Lower leg skin (tissue), 4 donors: Measurements from ENCODE around the gene DISC1. TPM values are rescaled to one million over a fixed set of nuclear protein-coding genes. Genes with fewer than 3 reads are reported as not detected.

Experiments used
- DNase-seq, 2 donors: peaks; one replicate each; pipeline ENCODE4 v3.0.0-alpha.2; 2019; ENCODE audit warnings: low spot score in 2 of 2
- H3K4me3 ChIP-seq: fragments of 200-600 bp; sonication (generic); 2 replicates; pipeline ENCODE4 v1.5.1; 2017; ENCODE audit warnings: mild to moderate bottlenecking, low read depth; ENCODE audit not compliant: poor library complexity, severe bottlenecking
- POLR2A ChIP-seq, 2 donors: fragments of 450-650 bp; IDR thresholded peaks; one replicate each; pipeline ENCODE4 v1.6.1; 2016 to 2017; ENCODE audit warnings: antibody characterized with exemption in 2 of 2, mild to moderate bottlenecking in 1 of 2, moderate library complexity in 1 of 2
- WGBS, 2 donors: methylation state at CpG; one replicate each; pipeline ENCODE4 v1.1.5; 2018; 5-methylcytosine and 5-hydroxymethylcytosine counted together
- intact Hi-C: fragments of 100-400 bp; cut with DNase I; formaldehyde crosslinking; loops from one replicate; pipeline ENCODE4 v1.15.0; 2023; ENCODE audit warnings: low total_unique reads
- total RNA-seq, 4 donors: library from RNA; depleted of rRNA; stranded (reverse); fragments of >200 nt; gene quantifications; one replicate each; pipeline ENCODE4 v1.1.0, GENCODE V29; 2016
- TF ChIP-seq, protein P1 (sequence below), 3 donors: fragments of 450-650 bp; IDR thresholded peaks; one replicate each; pipeline ENCODE4 v1.5.1; 2016; ENCODE audit warnings: antibody characterized with exemption in 3 of 3, mild to moderate bottlenecking in 3 of 3, moderate library complexity in 2 of 3

DISC1 gene
- total RNA-seq, 4 donors from 2014 or later: 1.6 to 7.4 (median 3.5) TPM

DNA sequence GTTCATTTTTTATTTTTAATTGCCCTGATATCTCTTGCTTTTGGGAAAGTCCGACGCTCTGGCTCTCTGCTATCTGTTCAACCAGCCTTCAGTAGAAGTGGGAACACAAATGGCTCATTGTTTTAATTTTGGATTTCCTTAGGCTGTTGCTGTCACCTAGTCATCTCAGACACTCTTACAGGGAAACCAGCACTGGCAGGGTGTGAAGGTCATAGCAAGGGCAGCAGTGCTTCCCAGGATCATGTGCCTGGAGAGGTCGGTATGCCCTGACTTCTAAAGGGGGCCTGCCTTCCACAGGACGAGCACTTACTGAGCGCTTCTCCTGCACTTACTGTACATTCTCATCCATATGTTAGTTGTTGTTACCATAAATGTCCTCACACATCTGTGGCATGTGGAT lies 224.2 kb downstream of the DISC1 start:
- 80 to 92% methylated on average over 5 of the region's 5 CpGs for WGBS, 2 donors
- intact Hi-C loops: no loop called here
- DNase-seq: no peak
- H3K4me3 ChIP-seq: no peak overlapping the region
- TF ChIP-seq, protein P1, sequence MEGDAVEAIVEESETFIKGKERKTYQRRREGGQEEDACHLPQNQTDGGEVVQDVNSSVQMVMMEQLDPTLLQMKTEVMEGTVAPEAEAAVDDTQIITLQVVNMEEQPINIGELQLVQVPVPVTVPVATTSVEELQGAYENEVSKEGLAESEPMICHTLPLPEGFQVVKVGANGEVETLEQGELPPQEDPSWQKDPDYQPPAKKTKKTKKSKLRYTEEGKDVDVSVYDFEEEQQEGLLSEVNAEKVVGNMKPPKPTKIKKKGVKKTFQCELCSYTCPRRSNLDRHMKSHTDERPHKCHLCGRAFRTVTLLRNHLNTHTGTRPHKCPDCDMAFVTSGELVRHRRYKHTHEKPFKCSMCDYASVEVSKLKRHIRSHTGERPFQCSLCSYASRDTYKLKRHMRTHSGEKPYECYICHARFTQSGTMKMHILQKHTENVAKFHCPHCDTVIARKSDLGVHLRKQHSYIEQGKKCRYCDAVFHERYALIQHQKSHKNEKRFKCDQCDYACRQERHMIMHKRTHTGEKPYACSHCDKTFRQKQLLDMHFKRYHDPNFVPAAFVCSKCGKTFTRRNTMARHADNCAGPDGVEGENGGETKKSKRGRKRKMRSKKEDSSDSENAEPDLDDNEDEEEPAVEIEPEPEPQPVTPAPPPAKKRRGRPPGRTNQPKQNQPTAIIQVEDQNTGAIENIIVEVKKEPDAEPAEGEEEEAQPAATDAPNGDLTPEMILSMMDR (IDR thresholded peaks at IDR 0.05): no peak
- no peak for TF ChIP-seq POLR2A (IDR thresholded peaks at IDR 0.05)

DNA sequence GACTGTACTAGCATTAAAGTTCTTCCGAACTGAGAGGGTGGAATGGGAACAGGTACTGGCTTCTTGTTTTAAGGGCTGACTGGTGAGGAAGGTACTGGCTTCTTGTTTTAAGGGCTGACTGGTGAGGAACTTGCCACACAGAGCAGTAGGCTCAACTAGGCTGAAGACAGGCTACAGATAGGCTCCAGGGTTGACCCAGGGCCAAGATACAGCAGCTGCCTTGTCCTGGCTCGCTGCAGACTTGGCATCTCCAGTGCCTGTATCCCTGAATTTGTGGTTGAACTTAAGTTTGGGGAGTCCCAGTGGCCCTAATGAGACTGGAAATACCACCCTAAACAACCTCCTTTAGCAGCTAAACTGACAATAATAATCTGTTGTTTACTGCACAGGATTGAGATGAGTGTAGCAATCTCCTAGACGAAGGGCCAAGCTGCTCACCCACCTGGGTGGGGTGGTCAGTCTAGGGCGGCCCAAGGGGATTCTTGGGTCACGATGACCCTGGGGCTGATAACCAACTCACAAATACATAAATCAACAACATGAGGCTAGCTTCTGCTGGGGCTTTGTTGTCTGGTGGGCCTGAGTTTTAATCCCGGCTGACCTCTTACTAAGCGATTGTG lies 227.1 kb downstream of the DISC1 start:
- TF ChIP-seq, protein P1 (IDR thresholded peaks at IDR 0.05): no peak
- no peak for TF ChIP-seq POLR2A (IDR thresholded peaks at IDR 0.05)
- no peak for DNase-seq

DNA sequence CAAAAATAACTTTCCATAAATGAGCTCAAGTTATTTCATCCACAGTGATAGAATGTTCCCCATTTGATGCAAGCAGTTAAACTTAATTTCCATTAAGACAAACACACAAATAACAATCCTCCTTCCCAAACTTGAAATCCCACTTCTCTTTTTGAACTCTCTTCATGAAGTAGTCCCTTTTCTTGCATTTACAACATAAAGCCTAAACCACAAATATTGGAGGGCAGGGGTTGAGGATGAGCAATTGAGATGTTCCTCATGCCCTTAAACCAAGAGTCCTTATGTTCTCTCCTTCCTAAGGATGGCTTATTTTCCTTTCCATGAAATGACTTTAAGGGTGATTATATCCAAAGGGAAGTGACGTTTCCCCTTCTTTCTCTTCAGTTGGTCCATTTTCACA lies 228.8 kb downstream of the DISC1 start:
- 71 to 83% methylated on average over 1 of the region's 1 CpG for WGBS, 2 donors
- DNase-seq: no peak
- TF ChIP-seq, protein P1 (IDR thresholded peaks at IDR 0.05): no peak
- no peak for TF ChIP-seq POLR2A (IDR thresholded peaks at IDR 0.05)

More for the DNA sequence above, 227.1 kb downstream of the DISC1 start:
- no peak overlapping the region for H3K4me3 ChIP-seq
- intact Hi-C loops: no loop called here
- 81 to 83% methylated on average over 7 of the region's 7 CpGs for WGBS, 2 donors

DNA sequence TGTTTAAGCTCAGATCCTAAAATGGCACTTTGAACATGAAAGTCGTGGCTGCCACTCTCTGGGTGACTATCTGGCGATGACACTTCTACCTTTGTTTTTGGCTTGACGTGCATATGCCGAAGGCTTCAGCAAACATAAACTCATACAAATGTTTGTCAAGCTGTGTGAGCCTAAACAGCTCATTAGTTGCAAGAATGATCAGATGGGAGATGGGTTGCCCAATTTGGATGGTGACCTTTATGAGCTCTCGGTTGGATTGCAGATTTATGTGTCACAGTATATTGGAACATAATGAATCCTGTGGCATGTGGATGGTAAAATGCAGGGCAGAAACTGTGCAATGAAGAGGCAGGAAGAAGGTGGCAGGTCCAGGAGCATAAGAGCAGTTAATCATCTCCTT lies 229.3 kb downstream of the DISC1 start:
- 95% methylated on average over 5 of the region's 5 CpGs for WGBS, 2 donors
- TF ChIP-seq, protein P1 (IDR thresholded peaks at IDR 0.05): no peak
- TF ChIP-seq POLR2A (IDR thresholded peaks at IDR 0.05): no peak
- H3K4me3 ChIP-seq: no peak overlapping the region
- intact Hi-C loops: no loop called here
- DNase-seq: no peak

More for the DNA sequence above, 228.8 kb downstream of the DISC1 start:
- intact Hi-C loops: no loop called here
- no peak overlapping the region for H3K4me3 ChIP-seq

DNA sequence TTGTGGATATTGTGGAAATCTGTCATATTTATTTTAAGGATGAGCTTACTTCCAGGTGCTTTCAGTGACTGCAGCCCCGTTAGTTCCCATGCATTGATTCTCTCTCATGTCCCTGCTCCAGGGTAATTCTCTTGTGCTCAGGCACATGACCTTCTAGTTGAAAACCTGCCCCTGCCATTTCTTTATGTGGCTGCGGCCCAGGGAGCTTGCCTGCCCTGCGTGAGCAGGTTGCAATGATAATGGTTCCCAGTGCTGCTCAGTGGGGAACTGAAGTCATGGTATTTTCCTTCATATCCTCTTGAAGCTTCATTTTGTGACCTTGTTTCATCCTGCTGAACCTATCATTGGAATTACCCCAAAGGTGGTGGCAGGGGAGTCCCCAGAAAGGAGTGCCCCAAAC lies 229.8 kb downstream of the DISC1 start:
- intact Hi-C loops: no loop called here
- no peak for TF ChIP-seq POLR2A (IDR thresholded peaks at IDR 0.05)
- TF ChIP-seq, protein P1 (IDR thresholded peaks at IDR 0.05): no peak
- no peak for DNase-seq
- no peak overlapping the region for H3K4me3 ChIP-seq
- WGBS, 2 donors: 95 to 96% methylated on average over 3 of the region's 3 CpGs

DNA sequence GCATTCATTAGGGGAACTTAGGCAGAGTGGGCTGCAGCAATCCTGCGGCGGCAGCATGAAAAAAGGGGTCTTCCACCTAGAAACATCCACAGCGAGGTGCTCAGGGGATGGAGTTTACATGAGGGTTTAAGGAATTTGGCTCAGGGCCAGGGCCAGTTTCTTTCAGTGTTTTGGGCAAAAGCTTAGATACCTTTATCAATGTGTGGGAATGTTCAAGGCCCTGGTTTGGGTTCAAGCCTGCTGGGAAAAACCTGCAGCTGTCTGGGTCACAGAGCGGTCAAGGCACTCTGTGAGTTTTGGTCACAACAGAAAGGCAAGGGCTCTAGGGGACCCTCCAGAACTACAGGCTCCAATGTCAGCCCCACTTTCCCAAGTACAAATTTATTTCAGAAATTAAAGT lies 230.3 kb downstream of the DISC1 start:
- DNase-seq: no peak
- 98 to 99% methylated on average over 4 of the region's 4 CpGs for WGBS, 2 donors
- no peak overlapping the region for H3K4me3 ChIP-seq
- intact Hi-C loops: no loop called here
- TF ChIP-seq, protein P1 (IDR thresholded peaks at IDR 0.05): no peak
- no peak for TF ChIP-seq POLR2A (IDR thresholded peaks at IDR 0.05)
